ENCODE results near the gene STYX.

DNA sequence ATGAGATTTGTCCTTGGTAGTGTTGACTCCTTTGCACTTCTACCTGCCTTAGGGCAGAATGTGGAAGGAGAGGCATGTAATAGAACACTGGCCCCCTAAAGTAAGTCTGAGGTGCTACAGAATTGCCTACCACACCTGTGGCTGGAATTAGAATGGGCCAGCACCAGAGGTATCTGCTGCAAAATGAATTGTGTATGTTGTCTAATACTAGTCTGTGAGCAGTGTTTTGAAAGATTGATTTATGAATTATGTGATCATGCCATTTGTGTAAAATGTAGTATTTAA lies 5.7 kb upstream of the STYX start:
- TF ChIP-seq CTCF (conservative IDR thresholded peaks at IDR 0.05; ENCODE audit: low read depth, low read length) (no peak), BHLHE40 (IDR thresholded peaks at IDR 0.05; ENCODE audit: low read depth, low read length) (no peak), FOS (IDR thresholded peaks at IDR 0.05; ENCODE audit: low read depth, low read length) (no peak), CHD1 (IDR thresholded peaks at IDR 0.05; ENCODE audit: low read depth, low read length) (no peak), NFE2L2 (IDR thresholded peaks at IDR 0.05; ENCODE audit: low read depth, low read length) (no peak), USF2 (IDR thresholded peaks at IDR 0.05; ENCODE audit: low read depth, low read length) (no peak), MAFK (IDR thresholded peaks at IDR 0.05; ENCODE audit: low read depth, low read length) (no peak), RFX5 (IDR thresholded peaks at IDR 0.05; ENCODE audit: low read depth, low read length) (no peak)
